ENCODE results near the gene CCHCR1.
"Not testable (repeated sequence)": the region's sequence is repeated elsewhere in the genome, so short reads cannot be mapped to it uniquely, and the experiment has no call there.

CCHCR1 gene

DNA sequence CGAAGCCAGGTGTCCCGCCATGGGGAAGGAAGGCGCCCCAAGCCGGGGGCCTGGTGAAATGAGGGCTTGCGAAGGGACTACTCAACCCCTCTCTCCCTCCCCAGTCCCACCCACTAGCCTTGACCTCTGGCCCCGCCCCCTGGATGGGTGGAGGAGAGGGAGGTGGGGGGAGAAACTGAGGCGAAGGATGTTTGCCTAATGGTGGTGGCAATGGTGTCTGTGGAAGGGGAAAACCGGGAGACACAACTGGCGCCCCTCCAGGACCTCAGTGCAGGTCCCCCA lies 12.9 kb upstream of the CCHCR1 start, which contains the start of gene POU5F1:
TSS of gene POU5F1 (minus strand) at position 83 of the 282 bp plus-strand sequence. CDS start at position 21, 62 bp downstream.
- POLR2A ChIA-PET, result no interaction called here
- no peak for TF ChIP-seq FOXM1 (IDR thresholded peaks at IDR 0.05; ENCODE audit: borderline replicate concordance)
- TF ChIP-seq L3MBTL2 (conservative IDR thresholded peaks at IDR 0.05), result no peak
- no peak for TF ChIP-seq BHLHE40 (IDR thresholded peaks at IDR 0.05; ENCODE audit: borderline replicate concordance)
- TF ChIP-seq TARDBP (IDR thresholded peaks at IDR 0.05), result no peak
- TF ChIP-seq ZNF384 (IDR thresholded peaks at IDR 0.05), result no peak
- TF ChIP-seq SUZ12 (IDR thresholded peaks at IDR 0.05), result no peak
- TF ChIP-seq SP1 (IDR thresholded peaks at IDR 0.05), result no peak
- TF ChIP-seq CTBP1 (IDR thresholded peaks at IDR 0.05; ENCODE audit: borderline replicate concordance), result no peak
- no peak for DNase-seq (ENCODE audit: extremely low spot score)
- CTCF ChIA-PET, result no interaction called here

DNA sequence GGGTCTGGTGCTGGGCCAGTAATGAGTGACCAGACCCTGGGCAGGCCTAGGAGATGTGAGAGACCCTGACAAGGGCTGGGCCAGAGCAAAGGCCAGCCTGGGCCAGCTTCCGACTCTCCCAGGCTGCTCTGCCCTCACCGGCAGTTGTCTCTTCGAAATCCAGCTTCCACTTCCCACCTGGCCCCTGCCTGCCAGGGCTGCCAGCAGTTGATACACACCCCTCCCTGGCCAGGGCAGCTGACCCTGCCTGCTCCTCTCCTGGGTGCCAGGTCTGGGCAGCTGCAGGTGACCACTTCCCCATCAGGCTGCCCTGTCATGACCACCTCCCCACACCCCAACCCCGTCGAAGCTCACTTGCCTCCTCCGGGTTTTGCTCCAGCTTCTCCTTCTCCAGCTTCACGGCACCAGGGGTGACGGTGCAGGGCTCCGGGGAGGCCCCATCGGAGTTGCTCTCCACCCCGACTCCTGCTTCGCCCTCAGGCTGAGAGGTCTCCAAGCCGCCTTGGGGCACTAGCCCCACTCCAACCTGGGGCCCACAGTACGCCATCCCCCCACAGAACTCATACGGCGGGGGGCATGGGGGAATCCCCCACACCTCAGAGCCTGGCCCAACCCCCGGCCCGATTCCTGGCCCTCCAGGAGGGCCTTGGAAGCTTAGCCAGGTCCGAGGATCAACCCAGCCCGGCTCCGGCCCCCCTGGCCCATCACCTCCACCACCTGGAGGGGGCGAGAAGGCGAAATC lies 12.4 kb upstream of the CCHCR1 start:
- POLR2A ChIA-PET, result interaction anchor here (1.9 kb wide), 1 partner anchor 11 kb away, joined by 13 read pairs; the partner anchor contains the start of gene TCF19
- DNase-seq (ENCODE audit: extremely low spot score); CTCF ChIA-PET: not testable (repeated sequence)

DNA sequence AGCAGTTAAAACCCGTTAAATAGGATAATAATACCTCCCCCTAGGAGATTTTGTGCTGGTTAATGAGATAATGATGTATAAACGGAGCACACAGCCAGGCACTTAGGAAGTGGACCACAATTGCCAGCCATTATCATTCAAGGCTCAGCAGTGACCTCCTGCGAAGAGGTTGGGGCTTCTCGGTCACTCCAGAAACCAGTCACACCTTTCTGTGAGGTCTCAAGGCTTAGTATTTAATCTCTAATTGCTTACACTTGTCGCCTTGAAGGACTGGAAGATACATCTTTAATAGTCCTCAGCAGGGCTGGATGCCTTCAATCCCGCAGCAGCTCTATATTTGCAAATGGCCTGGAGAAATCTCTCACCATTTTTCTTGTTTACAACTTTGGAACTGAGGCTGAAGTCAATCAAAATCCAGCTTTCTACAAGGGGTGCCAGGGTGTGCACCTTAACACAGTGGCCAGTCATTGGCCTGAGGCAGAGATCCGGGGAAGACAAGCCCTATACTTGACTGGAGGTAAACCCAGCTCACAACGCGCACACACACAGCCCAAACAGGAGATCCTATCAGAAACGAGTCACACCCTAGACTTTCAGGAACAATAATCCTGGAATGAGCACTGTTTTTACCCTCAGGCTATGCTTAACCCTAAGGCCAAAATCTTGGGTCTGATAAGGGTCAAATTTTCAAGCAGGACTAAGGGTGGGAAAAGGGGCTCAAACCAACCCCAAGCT lies 11.7 kb upstream of the CCHCR1 start:
- ChIA-PET CTCF (no interaction called here), POLR2A (interaction anchor here (1.9 kb wide), 1 partner anchor 11 kb away, joined by 13 read pairs; the partner anchor contains the start of gene TCF19)
- DNase-seq (ENCODE audit: extremely low spot score), result no peak
- TF ChIP-seq L3MBTL2 (conservative IDR thresholded peaks at IDR 0.05), result no peak
- TF ChIP-seq SUZ12 (IDR thresholded peaks at IDR 0.05), result no peak
- TF ChIP-seq ELF4 (IDR thresholded peaks at IDR 0.05), result no peak
- TF ChIP-seq LEF1 (IDR thresholded peaks at IDR 0.05; ENCODE audit: borderline replicate concordance), result no peak
- no peak for TF ChIP-seq BHLHE40 (IDR thresholded peaks at IDR 0.05; ENCODE audit: borderline replicate concordance)
- no peak for TF ChIP-seq FOXA1 (IDR thresholded peaks at IDR 0.05)
- TF ChIP-seq FOXK2 (IDR thresholded peaks at IDR 0.05), result no peak
- TF ChIP-seq CTBP1 (IDR thresholded peaks at IDR 0.05; ENCODE audit: borderline replicate concordance), result no peak
- no peak for TF ChIP-seq NFRKB (IDR thresholded peaks at IDR 0.05)
- TF ChIP-seq HDGF (IDR thresholded peaks at IDR 0.05; ENCODE audit: borderline replicate concordance), result no peak
- TF ChIP-seq TARDBP (IDR thresholded peaks at IDR 0.05), result no peak
- TF ChIP-seq, protein P1, sequence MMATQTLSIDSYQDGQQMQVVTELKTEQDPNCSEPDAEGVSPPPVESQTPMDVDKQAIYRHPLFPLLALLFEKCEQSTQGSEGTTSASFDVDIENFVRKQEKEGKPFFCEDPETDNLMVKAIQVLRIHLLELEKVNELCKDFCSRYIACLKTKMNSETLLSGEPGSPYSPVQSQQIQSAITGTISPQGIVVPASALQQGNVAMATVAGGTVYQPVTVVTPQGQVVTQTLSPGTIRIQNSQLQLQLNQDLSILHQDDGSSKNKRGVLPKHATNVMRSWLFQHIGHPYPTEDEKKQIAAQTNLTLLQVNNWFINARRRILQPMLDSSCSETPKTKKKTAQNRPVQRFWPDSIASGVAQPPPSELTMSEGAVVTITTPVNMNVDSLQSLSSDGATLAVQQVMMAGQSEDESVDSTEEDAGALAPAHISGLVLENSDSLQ (IDR thresholded peaks at IDR 0.05), result no peak
- TF ChIP-seq FOXM1 (IDR thresholded peaks at IDR 0.05; ENCODE audit: borderline replicate concordance), result no peak
- TF ChIP-seq ZNF384 (IDR thresholded peaks at IDR 0.05), result no peak
- no peak for TF ChIP-seq SP1 (IDR thresholded peaks at IDR 0.05)
- TF ChIP-seq ARNT (IDR thresholded peaks at IDR 0.05), result no peak

DNA sequence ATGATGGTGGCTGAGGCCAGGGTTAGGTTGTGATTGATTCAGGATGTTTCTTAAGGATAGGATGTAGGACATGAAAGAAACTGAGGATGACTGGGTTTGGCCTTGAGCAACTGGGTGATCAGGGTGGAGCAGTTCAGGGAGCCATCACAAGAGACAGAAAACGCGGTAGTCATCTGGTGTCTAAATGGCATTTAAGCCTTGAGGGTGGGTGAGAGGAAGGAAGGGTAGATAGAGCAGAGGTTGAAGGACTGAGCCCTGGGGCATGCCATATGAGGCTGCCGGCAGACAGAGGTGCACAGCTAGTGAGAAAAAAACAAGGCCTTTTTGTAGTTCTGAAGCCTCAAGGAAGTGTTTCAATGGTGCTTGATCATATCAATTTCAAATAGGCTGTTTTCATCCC lies 11.0 kb upstream of the CCHCR1 start:
- POLR2A ChIA-PET, result interaction anchor here (1.9 kb wide), 1 partner anchor 10 kb away, joined by 13 read pairs; the partner anchor contains the start of gene TCF19
- no peak for DNase-seq (ENCODE audit: extremely low spot score)
- CTCF ChIA-PET, result no interaction called here
- no peak for TF ChIP-seq TARDBP (IDR thresholded peaks at IDR 0.05)
- no peak for TF ChIP-seq LEF1 (IDR thresholded peaks at IDR 0.05; ENCODE audit: borderline replicate concordance)
- TF ChIP-seq SP1 (IDR thresholded peaks at IDR 0.05), result no peak
- no peak for TF ChIP-seq ARNT (IDR thresholded peaks at IDR 0.05)
- no peak for TF ChIP-seq NFRKB (IDR thresholded peaks at IDR 0.05)
- TF ChIP-seq ZNF384 (IDR thresholded peaks at IDR 0.05), result no peak
- no peak for TF ChIP-seq SUZ12 (IDR thresholded peaks at IDR 0.05)
- TF ChIP-seq BHLHE40 (IDR thresholded peaks at IDR 0.05; ENCODE audit: borderline replicate concordance), result no peak
- TF ChIP-seq, protein P1 (IDR thresholded peaks at IDR 0.05), result no peak
- no peak for TF ChIP-seq FOXA1 (IDR thresholded peaks at IDR 0.05)
- no peak for TF ChIP-seq CTBP1 (IDR thresholded peaks at IDR 0.05; ENCODE audit: borderline replicate concordance)
- TF ChIP-seq FOXK2 (IDR thresholded peaks at IDR 0.05), result no peak
- no peak for TF ChIP-seq FOXM1 (IDR thresholded peaks at IDR 0.05; ENCODE audit: borderline replicate concordance)
- TF ChIP-seq HDGF (IDR thresholded peaks at IDR 0.05; ENCODE audit: borderline replicate concordance), result no peak
- TF ChIP-seq ELF4 (IDR thresholded peaks at IDR 0.05), result no peak
- TF ChIP-seq L3MBTL2 (conservative IDR thresholded peaks at IDR 0.05), result no peak

DNA sequence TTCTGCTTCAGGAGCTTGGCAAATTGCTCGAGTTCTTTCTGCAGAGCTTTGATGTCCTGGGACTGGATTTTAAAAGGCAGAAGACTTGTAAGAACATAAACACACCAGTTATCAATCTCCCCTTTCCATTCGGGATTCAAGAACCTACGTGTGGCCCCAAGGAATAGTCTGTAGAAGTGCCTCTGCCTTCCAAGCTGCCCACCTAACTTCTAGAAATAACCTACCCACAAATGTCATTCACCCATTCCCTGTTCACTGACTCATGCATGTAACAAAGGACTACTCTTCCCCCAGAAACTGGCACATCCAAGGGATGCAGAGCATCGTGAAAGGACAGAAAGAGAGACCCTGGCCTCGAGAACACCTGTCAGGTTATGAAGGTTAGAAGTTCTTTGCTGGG lies 8.4 kb upstream of the CCHCR1 start:
- no peak for DNase-seq (ENCODE audit: extremely low spot score)
- ChIA-PET POLR2A (interaction anchor here (1.1 kb wide), 1 partner anchor 10 kb away, joined by 6 read pairs; no protein-coding TSS in a partner anchor), CTCF (no interaction called here)
- TF ChIP-seq TARDBP (IDR thresholded peaks at IDR 0.05), result no peak
- TF ChIP-seq HDGF (IDR thresholded peaks at IDR 0.05; ENCODE audit: borderline replicate concordance), result no peak
- no peak for TF ChIP-seq LEF1 (IDR thresholded peaks at IDR 0.05; ENCODE audit: borderline replicate concordance)
- TF ChIP-seq L3MBTL2 (conservative IDR thresholded peaks at IDR 0.05), result no peak
- TF ChIP-seq SP1 (IDR thresholded peaks at IDR 0.05), result no peak
- no peak for TF ChIP-seq BHLHE40 (IDR thresholded peaks at IDR 0.05; ENCODE audit: borderline replicate concordance)
- no peak for TF ChIP-seq FOXM1 (IDR thresholded peaks at IDR 0.05; ENCODE audit: borderline replicate concordance)

DNA sequence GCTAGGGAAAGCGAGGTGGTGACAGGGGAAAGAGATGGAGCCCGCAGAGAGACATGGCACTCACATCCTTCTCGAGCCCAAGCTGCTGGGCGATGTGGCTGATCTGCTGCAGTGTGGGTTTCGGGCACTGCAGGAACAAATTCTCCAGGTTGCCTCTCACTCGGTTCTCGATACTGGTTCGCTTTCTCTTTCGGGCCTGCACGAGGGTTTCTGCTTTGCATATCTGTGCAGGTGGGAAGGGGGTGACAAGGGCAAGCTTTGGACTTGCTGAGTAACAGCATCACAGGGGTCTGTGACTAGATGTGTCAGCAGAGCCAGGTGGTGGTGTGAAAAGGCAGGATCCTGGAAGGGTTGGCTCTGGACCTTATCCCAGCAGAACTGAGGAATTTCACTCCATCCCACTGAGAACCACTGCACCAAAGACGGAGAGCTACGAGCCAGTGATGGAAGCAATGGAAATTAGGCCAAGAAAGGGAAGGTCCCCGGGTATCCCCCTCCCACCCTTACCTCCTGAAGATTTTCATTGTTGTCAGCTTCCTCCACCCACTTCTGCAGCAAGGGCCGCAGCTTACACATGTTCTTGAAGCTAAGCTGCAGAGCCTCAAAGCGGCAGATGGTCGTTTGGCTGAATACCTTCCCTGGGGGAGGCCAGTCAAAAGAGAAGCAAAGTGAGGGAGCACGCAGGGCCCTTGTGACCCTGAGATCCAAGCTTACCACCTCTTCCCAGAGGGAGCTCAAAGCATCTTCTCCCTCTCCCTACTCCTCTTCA lies 7.6 kb upstream of the CCHCR1 start:
- POLR2A ChIA-PET, result interaction anchor here (1.1 kb wide), 2 partner anchors 9 to 12 kb away, joined by 6 read pairs; no protein-coding TSS in a partner anchor
- CTCF ChIA-PET; DNase-seq (ENCODE audit: extremely low spot score): not testable (repeated sequence)

DNA sequence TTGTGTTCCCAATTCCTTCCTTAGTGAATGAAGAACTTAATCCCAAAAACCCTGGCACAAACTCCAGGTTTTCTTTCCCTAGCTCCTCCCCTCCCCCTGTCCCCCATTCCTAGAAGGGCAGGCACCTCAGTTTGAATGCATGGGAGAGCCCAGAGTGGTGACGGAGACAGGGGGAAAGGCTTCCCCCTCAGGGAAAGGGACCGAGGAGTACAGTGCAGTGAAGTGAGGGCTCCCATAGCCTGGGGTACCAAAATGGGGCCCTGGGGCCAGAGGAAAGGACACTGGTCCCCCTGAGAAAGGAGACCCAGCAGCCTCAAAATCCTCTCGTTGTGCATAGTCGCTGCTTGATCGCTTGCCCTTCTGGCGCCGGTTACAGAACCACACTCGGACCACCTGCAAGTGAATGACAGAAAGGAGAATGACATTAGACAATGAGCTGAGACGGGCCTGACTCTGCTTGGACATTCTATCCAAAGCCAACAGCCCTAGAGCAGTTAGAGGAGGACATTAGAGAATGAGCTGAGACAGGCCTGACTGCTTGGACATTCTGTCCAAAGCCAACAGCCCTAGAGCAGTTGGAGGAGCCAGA lies 7.0 kb upstream of the CCHCR1 start:
- DNase-seq (ENCODE audit: extremely low spot score); CTCF ChIA-PET: not testable (repeated sequence)
- POLR2A ChIA-PET, result interaction anchor here (1.1 kb wide), 2 partner anchors 9 to 12 kb away, joined by 6 read pairs; no protein-coding TSS in a partner anchor

All from HEK293T (cell line).